Measurements from ENCODE around the gene VTI1A.

DNA sequence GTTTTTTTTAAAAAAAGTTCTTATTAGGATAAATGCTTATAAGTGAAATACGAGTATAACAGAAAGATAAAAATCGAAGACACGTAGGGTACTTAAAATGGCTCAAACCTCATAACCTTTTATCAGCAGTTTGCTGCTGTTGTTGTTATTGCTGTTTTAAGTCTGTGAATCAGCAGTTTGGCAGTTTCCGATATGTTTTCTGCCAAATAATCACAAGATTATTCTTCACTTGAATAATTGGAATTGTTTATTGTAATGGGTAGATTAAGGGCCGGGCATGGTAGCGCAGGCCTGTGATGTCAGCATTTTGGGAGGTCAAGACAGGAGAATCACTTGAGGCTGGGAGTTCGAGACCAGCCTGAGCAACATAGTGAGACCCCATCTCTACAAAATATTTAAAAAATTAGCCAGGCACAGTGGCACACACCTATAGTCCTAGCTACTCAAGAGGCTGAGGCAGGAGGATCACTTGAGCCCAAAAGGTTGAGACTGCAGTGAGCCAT, 177.6 kb downstream of the VTI1A start:
- TF ChIP-seq, protein P1, sequence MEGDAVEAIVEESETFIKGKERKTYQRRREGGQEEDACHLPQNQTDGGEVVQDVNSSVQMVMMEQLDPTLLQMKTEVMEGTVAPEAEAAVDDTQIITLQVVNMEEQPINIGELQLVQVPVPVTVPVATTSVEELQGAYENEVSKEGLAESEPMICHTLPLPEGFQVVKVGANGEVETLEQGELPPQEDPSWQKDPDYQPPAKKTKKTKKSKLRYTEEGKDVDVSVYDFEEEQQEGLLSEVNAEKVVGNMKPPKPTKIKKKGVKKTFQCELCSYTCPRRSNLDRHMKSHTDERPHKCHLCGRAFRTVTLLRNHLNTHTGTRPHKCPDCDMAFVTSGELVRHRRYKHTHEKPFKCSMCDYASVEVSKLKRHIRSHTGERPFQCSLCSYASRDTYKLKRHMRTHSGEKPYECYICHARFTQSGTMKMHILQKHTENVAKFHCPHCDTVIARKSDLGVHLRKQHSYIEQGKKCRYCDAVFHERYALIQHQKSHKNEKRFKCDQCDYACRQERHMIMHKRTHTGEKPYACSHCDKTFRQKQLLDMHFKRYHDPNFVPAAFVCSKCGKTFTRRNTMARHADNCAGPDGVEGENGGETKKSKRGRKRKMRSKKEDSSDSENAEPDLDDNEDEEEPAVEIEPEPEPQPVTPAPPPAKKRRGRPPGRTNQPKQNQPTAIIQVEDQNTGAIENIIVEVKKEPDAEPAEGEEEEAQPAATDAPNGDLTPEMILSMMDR (IDR thresholded peaks at IDR 0.05): no peak
- TF ChIP-seq POLR2A (IDR thresholded peaks at IDR 0.05): no peak

Data from adrenal gland (tissue), 5 donors.